IMR-90 (cell line): Measurements from ENCODE around the gene SSBP3. TPM values are rescaled to one million over a fixed set of nuclear protein-coding genes. Genes with fewer than 3 reads are reported as not detected.

Experiments
- ATAC-seq: fragments of 200-7000 bp; cut with Tn5 transposase; 2 replicates; pipeline ENCODE4 v1.9.1; 2020; ENCODE audit warnings: low read depth, mild to moderate bottlenecking, moderate library complexity
- BruUV-seq: library from RNA; stranded (reverse); fragments of 400-500 nt; replicated peaks from 2 replicates; lab custom pipeline; 2021; lab: Mats Ljungman, UMichigan
- CTCF ChIA-PET: fragments of 300-600 bp; formaldehyde crosslinking; extraction: SDS; loops from one replicate; lab custom pipeline; 2021; ENCODE audit warnings: antibody characterized with exemption; lab: Yijun Ruan, JAX
- POLR2A ChIA-PET: fragments of 300-600 bp; sonication (Branson Sonifier 250); formaldehyde crosslinking; loops from one replicate; lab custom pipeline; 2022; ENCODE audit warnings: antibody characterized with exemption; ENCODE audit not compliant: unreplicated experiment; lab: Charles Lee
- DNase-seq: peaks from one replicate; pipeline ENCODE4 v3.0.0; 2013
- H2AFZ ChIP-seq: replicated peaks from 2 replicates; pipeline ENCODE3; 2013; ENCODE audit warnings: low read length, mild to moderate bottlenecking; ENCODE audit not compliant: poor library complexity
- H2AK5ac ChIP-seq: 2 replicates; pipeline ENCODE4 v1.6.1; 2013; ENCODE audit warnings: low read depth, low read length, inconsistent platforms
- H2AK9ac ChIP-seq: replicated peaks from 2 replicates; pipeline ENCODE3; 2013; ENCODE audit warnings: mild to moderate bottlenecking, low read depth, low read length, moderate library complexity; ENCODE audit not compliant: poor library complexity
- H2BK120ac ChIP-seq: 2 replicates; pipeline ENCODE4 v1.6.1; 2013; ENCODE audit warnings: low read depth, low read length, inconsistent platforms
- H2BK15ac ChIP-seq: 3 replicates; pipeline ENCODE4 v1.6.1; 2013; ENCODE audit warnings: low read depth, low read length, inconsistent platforms
- H2BK20ac ChIP-seq: 2 replicates; pipeline ENCODE4 v1.6.1; 2013; ENCODE audit warnings: low read depth, mild to moderate bottlenecking, inconsistent platforms, low read length, moderate library complexity
- H2BK5ac ChIP-seq: 2 replicates; pipeline ENCODE4 v1.6.1; 2013; ENCODE audit warnings: mild to moderate bottlenecking, low read depth, low read length, inconsistent platforms; ENCODE audit not compliant: poor library complexity, severe bottlenecking
- H3K14ac ChIP-seq: replicated peaks from 2 replicates; pipeline ENCODE4 v1.6.1; 2013; ENCODE audit warnings: low read depth, low read length, inconsistent platforms
- H3K18ac ChIP-seq: 2 replicates; pipeline ENCODE4 v1.6.1; 2013; ENCODE audit warnings: low read depth, low read length, control low read depth
- H3K23ac ChIP-seq: 2 replicates; pipeline ENCODE4 v1.6.1; 2013; ENCODE audit warnings: low read depth, low read length, inconsistent platforms
- H3K27ac ChIP-seq: 2 replicates; pipeline ENCODE4 v1.5.1; 2013; ENCODE audit warnings: mild to moderate bottlenecking, control low read depth, low read length; ENCODE audit not compliant: insufficient read depth
- H3K27me3 ChIP-seq: 2 replicates; pipeline ENCODE4 v1.6.1; 2013; ENCODE audit warnings: low read length; ENCODE audit not compliant: control insufficient read depth, insufficient read depth
- H3K36me3 ChIP-seq: 2 replicates; pipeline ENCODE4 v1.6.1; 2013; ENCODE audit warnings: low read length, mixed read lengths; ENCODE audit not compliant: control insufficient read depth, insufficient read depth
- H3K4ac ChIP-seq: 2 replicates; pipeline ENCODE4 v1.6.1; 2013; ENCODE audit warnings: low read depth, low read length, inconsistent platforms
- H3K4me1 ChIP-seq: 2 replicates; pipeline ENCODE4 v1.6.1; 2013; ENCODE audit warnings: low read length, mixed read lengths; ENCODE audit not compliant: control insufficient read depth, insufficient read depth
- H3K4me2 ChIP-seq: 2 replicates; pipeline ENCODE4 v1.6.1; 2013; ENCODE audit warnings: low read depth, mild to moderate bottlenecking, control low read depth, low read length, moderate library complexity
- H3K4me3 ChIP-seq: 2 replicates; pipeline ENCODE4 v1.5.1; 2013; ENCODE audit warnings: low read depth, mild to moderate bottlenecking, control low read depth, low read length, moderate library complexity; ENCODE audit not compliant: insufficient read depth
- H3K56ac ChIP-seq: 2 replicates; pipeline ENCODE4 v1.6.1; 2013; ENCODE audit warnings: low read length, inconsistent platforms; ENCODE audit not compliant: insufficient read depth; ENCODE audit errors: extremely low read depth
- H3K79me1 ChIP-seq, 2 experiments: 2 replicates each; pipeline ENCODE4 v1.6.1; 2013; ENCODE audit warnings: low read length in 2 of 2, inconsistent platforms in 1 of 2, low read depth in 1 of 2
- H3K9ac ChIP-seq: 2 replicates; pipeline ENCODE4 v1.6.1; 2013; ENCODE audit warnings: low read depth, low read length, control low read depth
- H3K9me1 ChIP-seq: 2 replicates; pipeline ENCODE4 v1.6.1; 2013; ENCODE audit warnings: low read length, inconsistent platforms; ENCODE audit not compliant: insufficient read depth
- H3K9me3 ChIP-seq: 2 replicates; pipeline ENCODE4 v1.6.1; 2013; ENCODE audit warnings: low read length; ENCODE audit not compliant: control insufficient read depth, insufficient read depth
- H4K20me1 ChIP-seq: 2 replicates; pipeline ENCODE4 v1.6.1; 2013; ENCODE audit warnings: low read length, inconsistent platforms; ENCODE audit not compliant: insufficient read depth
- H4K5ac ChIP-seq: 2 replicates; pipeline ENCODE4 v1.6.1; 2013; ENCODE audit warnings: mild to moderate bottlenecking, low read depth, low read length, control low read depth
- H4K8ac ChIP-seq, 2 experiments: 2 replicates each; pipeline ENCODE4 v1.6.1; 2013; ENCODE audit warnings: low read depth in 2 of 2, low read length in 2 of 2, control low read depth in 1 of 2, inconsistent platforms in 1 of 2
- H4K91ac ChIP-seq: 2 replicates; pipeline ENCODE4 v1.6.1; 2013; ENCODE audit warnings: low read depth, low read length, inconsistent platforms; ENCODE audit not compliant: insufficient read depth
- BHLHE40 ChIP-seq: fragments of 150-350 bp; IDR thresholded peaks from 2 replicates; pipeline ENCODE4 v1.6.1; 2016; ENCODE audit warnings: mild to moderate bottlenecking, low read depth, low read length
- WGBS, 2 experiments: methylation state at CpG; one replicate each; pipeline versions ENCODE4 v1.1.5 to v1.1.7; 2013; ENCODE audit warnings: missing lambda C conversion rate in 2 of 2; ENCODE audit not compliant: insufficient read length in 1 of 2; ENCODE audit errors: extremely low coverage in 2 of 2; 5-methylcytosine and 5-hydroxymethylcytosine counted together
- dilution Hi-C: fragments of 300-500 bp; cut with HindIII; formaldehyde crosslinking; loops from one replicate; pipeline ENCODE4 v1.14.3; 2018; ENCODE audit warnings: low sequenced_read_pairs; ENCODE audit not compliant: unreplicated experiment
- in situ Hi-C: fragments of 300-500 bp; cut with MboI; formaldehyde crosslinking; loops from 3 replicates; pipeline ENCODE4 v1.14.3; 2019; ENCODE audit warnings: low sequenced_read_pairs, inconsistent platforms, mixed read lengths
- intact Hi-C: fragments of 100-400 bp; cut with micrococcal nuclease; formaldehyde crosslinking; loops from 2 replicates; pipeline ENCODE4 v1.10.0; 2022
- polyA plus RNA-seq, 3 experiments: library from polyadenylated mRNA; depleted of rRNA; stranded (reverse); fragments of >200 nt; gene quantifications; 2 replicates each; pipeline ENCODE4 v1.2.3, GENCODE V29; 2012; ENCODE audit warnings: low replicate concordance in 1 of 3
- total RNA-seq: library from RNA; depleted of rRNA; stranded (reverse); fragments of >200 nt; gene quantifications from 2 replicates; pipeline ENCODE4 v1.2.3, GENCODE V29; 2012

Gene SSBP3
- total and polyA plus RNA-seq, 2 of the 4 experiments (the other 2 are of a cell fraction): 10.9 to 39.6 TPM

DNA sequence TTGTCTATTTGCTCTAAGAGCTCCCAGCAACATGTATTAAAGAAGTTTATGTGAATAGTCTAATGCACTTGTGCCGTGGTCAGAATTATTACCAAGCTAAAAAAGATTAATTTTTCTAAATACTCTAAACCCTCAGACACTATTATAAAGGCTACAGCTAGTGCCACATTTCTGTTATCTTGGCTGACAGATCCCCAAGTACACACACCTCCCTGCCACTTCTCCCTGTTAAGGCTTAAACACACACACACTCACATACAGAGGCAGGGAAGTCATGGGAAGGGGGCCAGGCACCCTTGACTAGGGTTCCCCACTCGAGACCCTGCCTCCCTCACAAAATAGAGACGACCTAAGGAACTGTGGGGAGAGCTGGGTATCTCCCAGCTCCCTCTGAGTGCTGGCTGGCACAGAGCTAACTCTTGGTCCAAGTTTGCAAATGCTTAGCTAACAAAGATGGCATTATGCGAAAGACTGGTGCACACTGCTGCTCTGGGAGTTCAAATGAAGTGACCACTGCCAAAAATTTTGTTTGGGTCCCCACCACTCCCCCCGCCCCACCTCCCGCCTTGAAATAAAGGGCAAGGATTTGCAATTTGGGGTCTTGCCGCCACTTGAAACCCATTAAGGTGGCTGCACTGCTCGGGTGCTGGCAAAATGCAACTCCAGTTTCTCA, 9.8 kb downstream of the SSBP3 start:
- Histone ChIP-seq H3K4me3 (no peak overlapping the region), H4K5ac (no peak overlapping the region), H4K91ac (no peak overlapping the region), H3K4me1 (peaks cover 4% of the 10 kb centered on the region; the same call in 1 of the 2 replicates), H3K36me3 (peaks cover 68% of the 10 kb centered on the region), H3K23ac (no peak overlapping the region), H2AK9ac (no peak overlapping the region), H3K4me2 (no peak overlapping the region), H3K9me3 (no peaks in the 10 kb centered on the region), H3K4ac (no peak overlapping the region), H3K14ac (no peak overlapping the region), H2AFZ (no peak overlapping the region), H3K27me3 (no peaks in the 10 kb centered on the region), H3K18ac (no peak overlapping the region), H3K79me1 (peaks cover 38 to 86% of the 10 kb centered on the region in 2 experiments), H2BK120ac (no peak overlapping the region), H2BK5ac (no peak overlapping the region), H2BK20ac (no peak overlapping the region), H3K27ac (no peak overlapping the region), H2AK5ac (no peak overlapping the region), H4K8ac (no peak overlapping the region), H3K9me1 (peaks cover 16% of the 10 kb centered on the region), H3K56ac (no peak overlapping the region), H2BK15ac (no peak overlapping the region), H3K9ac (no peak overlapping the region), H4K20me1 (peaks cover 58% of the 10 kb centered on the region)
- dilution Hi-C loops: no loop called here
- in situ Hi-C loops: no loop called here
- intact Hi-C loops: no loop called here
- TF ChIP-seq BHLHE40: no peak
- ChIA-PET POLR2A (no interaction called here), CTCF (interaction anchor here (0.6 to 1.4 kb wide), 2 partner anchors 92 to 93 kb away, joined by 3 read pairs; no protein-coding TSS in a partner anchor)
- DNase-seq (no peak), ATAC-seq (no peak)
- BruUV-seq: no TSS peak
- WGBS, 2 experiments: 80% methylated on average over 1 of the region's 8 CpGs; no CpG with 5 or more reads in 1 of the 2 experiments
